Raji (cell line): ENCODE measurements around the gene PDE8A.

ENCODE experiments used
- POLR2A ChIP-seq: IDR thresholded peaks from 2 replicates; pipeline ENCODE4 v1.6.1; 2011; ENCODE audit warnings: low read depth, low read length, control low read depth; ENCODE audit not compliant: insufficient read depth

Gene PDE8A

GRCh38 chr15:85000937-85001336 is 19.3 kb downstream of the PDE8A start:
- no peak for TF ChIP-seq POLR2A

- no peak for TF ChIP-seq POLR2A
These were observed 20.9 kb downstream of the PDE8A start for GRCh38 chr15:85002517-85002916.

- no peak for TF ChIP-seq POLR2A
These were observed 22.1 kb downstream of the PDE8A start for GRCh38 chr15:85003593-85004312.

GRCh38 chr15:85004550-85004949 is 22.9 kb downstream of the PDE8A start:
- TF ChIP-seq POLR2A = no peak

- no peak for TF ChIP-seq POLR2A
These were observed 23.7 kb downstream of the PDE8A start for GRCh38 chr15:85005319-85005718.

GRCh38 chr15:85005746-85006145 is 24.1 kb downstream of the PDE8A start:
- TF ChIP-seq POLR2A = no peak

GRCh38 chr15:85006201-85006600 is 24.5 kb downstream of the PDE8A start:
- TF ChIP-seq POLR2A = no peak

GRCh38 chr15:85006655-85007054 is 25.0 kb downstream of the PDE8A start:
- no peak for TF ChIP-seq POLR2A

- no peak for TF ChIP-seq POLR2A
These were observed 25.5 kb downstream of the PDE8A start for GRCh38 chr15:85007137-85007536.

GRCh38 chr15:85007741-85008397 is 26.2 kb downstream of the PDE8A start:
- TF ChIP-seq POLR2A = no peak

GRCh38 chr15:85008474-85009260 is 27.0 kb downstream of the PDE8A start:
- TF ChIP-seq POLR2A = no peak

- no peak for TF ChIP-seq POLR2A
These were observed 27.8 kb downstream of the PDE8A start for GRCh38 chr15:85009435-85009834.

- TF ChIP-seq POLR2A = no peak
These were observed 28.4 kb downstream of the PDE8A start for GRCh38 chr15:85010071-85010385.

- TF ChIP-seq POLR2A = no peak; the same call in 1 of the 2 replicates
These were observed 28.9 kb downstream of the PDE8A start for GRCh38 chr15:85010386-85011159.

GRCh38 chr15:85011160-85011571 is 29.5 kb downstream of the PDE8A start:
- no peak for TF ChIP-seq POLR2A
